A673 (cell line): ENCODE data around the gene CSF2. TPM values are rescaled to one million over a fixed set of nuclear protein-coding genes. Genes with fewer than 3 reads are reported as not detected.

ENCODE experiments used
- BruUV-seq: library from RNA; stranded (reverse); fragments of 400-500 nt; replicated peaks from 2 replicates; lab custom pipeline; 2021; lab: Mats Ljungman, UMichigan
- CTCF ChIA-PET: fragments of 300-600 bp; sonication (Branson Sonifier 250); formaldehyde crosslinking; loops from one replicate; lab custom pipeline; 2022; ENCODE audit warnings: antibody characterized with exemption; lab: Charles Lee
- POLR2A ChIA-PET: fragments of 300-600 bp; sonication (Branson Sonifier 250); formaldehyde crosslinking; loops from one replicate; lab custom pipeline; 2022; ENCODE audit warnings: antibody characterized with exemption; ENCODE audit not compliant: low non-redundant PET; lab: Charles Lee
- DNase-seq: peaks from one replicate; pipeline ENCODE4 v3.0.0-alpha.2; 2015; ENCODE audit warnings: low spot score
- H3K27ac ChIP-seq: fragments of 200-600 bp; sonication (generic); 2 replicates; pipeline ENCODE4 v1.5.1; 2016; ENCODE audit warnings: mixed run types, low read depth, mild to moderate bottlenecking, mixed read lengths, antibody characterized with exemption, low read length; ENCODE audit not compliant: poor library complexity, severe bottlenecking
- H3K27me3 ChIP-seq: fragments of 200-600 bp; sonication (generic); replicated peaks from 2 replicates; pipeline ENCODE4 v1.6.1; 2017; ENCODE audit warnings: mixed run types, low read depth, mild to moderate bottlenecking, mixed read lengths, antibody characterized with exemption, low read length; ENCODE audit not compliant: insufficient read depth, poor library complexity
- H3K36me3 ChIP-seq: fragments of 200-600 bp; sonication (generic); 2 replicates; pipeline ENCODE4 v1.6.1; 2016; ENCODE audit warnings: mixed run types, mild to moderate bottlenecking, mixed read lengths, antibody characterized with exemption, low read length; ENCODE audit not compliant: insufficient read depth, poor library complexity, severe bottlenecking
- H3K4me1 ChIP-seq: fragments of 200-600 bp; sonication (generic); 2 replicates; pipeline ENCODE4 v1.6.1; 2017; ENCODE audit warnings: mixed run types, mild to moderate bottlenecking, mixed read lengths, antibody characterized with exemption, low read length; ENCODE audit not compliant: insufficient read depth, poor library complexity, severe bottlenecking
- H3K4me3 ChIP-seq: fragments of 200-600 bp; sonication (generic); 2 replicates; pipeline ENCODE4 v1.5.1; 2016; ENCODE audit warnings: low read depth, mixed run types, mild to moderate bottlenecking, mixed read lengths, low read length; ENCODE audit not compliant: poor library complexity, severe bottlenecking
- H3K9me3 ChIP-seq: fragments of 200-600 bp; sonication (generic); 2 replicates; pipeline ENCODE4 v1.6.1; 2016; ENCODE audit warnings: mixed run types, low read depth, mild to moderate bottlenecking, mixed read lengths, antibody characterized with exemption, low read length; ENCODE audit not compliant: poor library complexity, severe bottlenecking
- CTCF ChIP-seq: fragments of 300-800, 200-600 bp; sonication (generic); conservative IDR thresholded peaks from 2 replicates; pipeline ENCODE4 v1.5.1; 2017; ENCODE audit warnings: low read depth, mild to moderate bottlenecking, antibody characterized with exemption, low read length, moderate library complexity, mixed read lengths
- EZH2 ChIP-seq: fragments of 200-600 bp; sonication (generic); IDR thresholded peaks from 2 replicates; pipeline ENCODE4 v1.6.1; 2017; ENCODE audit warnings: borderline replicate concordance, low read depth, mild to moderate bottlenecking, mixed read lengths, antibody characterized with exemption, low read length; ENCODE audit not compliant: poor library complexity, severe bottlenecking
- intact Hi-C: fragments of 100-400 bp; cut with micrococcal nuclease; formaldehyde crosslinking; loops from one replicate; pipeline ENCODE4 v1.10.0; 2022; ENCODE audit not compliant: unreplicated experiment
- total RNA-seq: library from RNA; stranded (reverse); gene quantifications from 2 replicates; pipeline ENCODE4 v1.2.3, GENCODE V29; 2021

Gene CSF2
- total RNA-seq, 1 experiment from 2014 or later = not detected

GRCh38 chr5:132079081-132079480 is 5.5 kb downstream of the CSF2 start:
- BruUV-seq = no TSS peak

GRCh38 chr5:132079619-132080018 is 6.0 kb downstream of the CSF2 start:
- Histone ChIP-seq H3K27me3 (no peaks in the 10 kb centered on the region), H3K36me3 (no peaks in the 10 kb centered on the region), H3K4me3 (no peak overlapping the region), H3K27ac (no peak overlapping the region), H3K4me1 (no peaks in the 10 kb centered on the region), H3K9me3 (no peaks in the 10 kb centered on the region)
- intact Hi-C loops = no loop called here
- no TSS peak for BruUV-seq
- ChIA-PET CTCF (no interaction called here), POLR2A (no interaction called here)
- TF ChIP-seq EZH2 (no peak), CTCF (no peak)
- no peak for DNase-seq

More at GRCh38 chr5:132079081-132079480, 5.5 kb downstream of the CSF2 start:
- no peak overlapping the region for H3K27ac ChIP-seq
- ChIA-PET CTCF (no interaction called here), POLR2A (no interaction called here)
- H3K4me1 ChIP-seq = no peaks in the 10 kb centered on the region
- no peak for DNase-seq
- no peak for TF ChIP-seq CTCF
- H3K36me3 ChIP-seq = no peaks in the 10 kb centered on the region
- no peak overlapping the region for H3K4me3 ChIP-seq
- no peaks in the 10 kb centered on the region for H3K9me3 ChIP-seq
- intact Hi-C loops = no loop called here
- no peaks in the 10 kb centered on the region for H3K27me3 ChIP-seq

- CTCF ChIA-PET = no interaction called here
- H3K36me3 ChIP-seq = no peaks in the 10 kb centered on the region
- no peaks in the 10 kb centered on the region for H3K9me3 ChIP-seq
- intact Hi-C loops = no loop called here
- no peak overlapping the region for H3K27ac ChIP-seq
- POLR2A ChIA-PET = no interaction called here
- DNase-seq = no peak
- no peaks in the 10 kb centered on the region for H3K4me1 ChIP-seq
- H3K27me3 ChIP-seq = no peaks in the 10 kb centered on the region
- TF ChIP-seq CTCF = no peak
- H3K4me3 ChIP-seq = no peak overlapping the region
- no TSS peak for BruUV-seq
Measured at GRCh38 chr5:132080595-132080994, 7.0 kb downstream of the CSF2 start.
